Measurements from ENCODE around the gene FN3KRP.

The FN3KRP gene

GRCh38 chr17:82716203-82717010 is at the start of gene FN3KRP:
TSS of gene FN3KRP (plus strand) at chr17:82716706. CDS start at chr17:82716756, 50 bp downstream.
- no CpG with 5 or more reads among the region's 75 CpGs for WGBS (ENCODE audit: insufficient coverage, insufficient read length)
- H3K27ac ChIP-seq (ENCODE audit: low read length): no peak within 1 kb of the TSS

GRCh38 chr17:82666931-82667667 is 49.4 kb upstream of the FN3KRP start:
- no peak for DNase-seq (ENCODE audit: low read depth, low spot score)
- Histone ChIP-seq H3K9me3 (ENCODE audit: control insufficient read depth, insufficient read depth, low read length) (no peaks in the 10 kb centered on the region), H3K27me3 (ENCODE audit: control insufficient read depth, insufficient read depth, low read length) (no peaks in the 10 kb centered on the region), H3K27ac (ENCODE audit: low read length) (no peak overlapping the region), H3K4me1 (ENCODE audit: control insufficient read depth, insufficient read depth, low read length) (peaks cover 4% of the 10 kb centered on the region), H3K4me3 (ENCODE audit: low read length) (no peak overlapping the region), H3K36me3 (ENCODE audit: control insufficient read depth, insufficient read depth, low read length) (no peaks in the 10 kb centered on the region; the same call in 1 of the 2 replicates)
- no CpG with 5 or more reads among the region's 28 CpGs for WGBS (ENCODE audit: insufficient coverage, insufficient read length)

More at GRCh38 chr17:82716203-82717010, at the start of gene FN3KRP:
- DNase-seq (ENCODE audit: low read depth, low spot score): no peak
- H3K4me1 ChIP-seq (ENCODE audit: control insufficient read depth, insufficient read depth, low read length): no peaks in the 10 kb centered on the region
- 0 out of 2 replicates have a peak, but pooled peaks cover 3% of the 10 kb centered on the region for H3K36me3 ChIP-seq (ENCODE audit: control insufficient read depth, insufficient read depth, low read length)
- H3K4me3 ChIP-seq (ENCODE audit: low read length): peak within 1 kb of the TSS; percentile 75
- H3K27me3 ChIP-seq (ENCODE audit: control insufficient read depth, insufficient read depth, low read length): no peaks in the 10 kb centered on the region
- no peaks in the 10 kb centered on the region for H3K9me3 ChIP-seq (ENCODE audit: control insufficient read depth, insufficient read depth, low read length)

GRCh38 chr17:82667668-82668000 is 48.9 kb upstream of the FN3KRP start:
- Histone ChIP-seq H3K36me3 (ENCODE audit: control insufficient read depth, insufficient read depth, low read length) (no peaks in the 10 kb centered on the region; the same call in 1 of the 2 replicates), H3K9me3 (ENCODE audit: control insufficient read depth, insufficient read depth, low read length) (no peaks in the 10 kb centered on the region), H3K27ac (ENCODE audit: low read length) (no peak overlapping the region), H3K27me3 (ENCODE audit: control insufficient read depth, insufficient read depth, low read length) (no peaks in the 10 kb centered on the region), H3K4me1 (ENCODE audit: control insufficient read depth, insufficient read depth, low read length) (peaks cover 4% of the 10 kb centered on the region), H3K4me3 (ENCODE audit: low read length) (no peak overlapping the region)
- WGBS (ENCODE audit: insufficient coverage, insufficient read length): no CpG with 5 or more reads among the region's 15 CpGs
- no peak for DNase-seq (ENCODE audit: low read depth, low spot score)

- H3K4me3 ChIP-seq (ENCODE audit: low read length): no peak overlapping the region
- WGBS (ENCODE audit: insufficient coverage, insufficient read length): no CpG with 5 or more reads among the region's 16 CpGs
- H3K36me3 ChIP-seq (ENCODE audit: control insufficient read depth, insufficient read depth, low read length): no peaks in the 10 kb centered on the region; the same call in 1 of the 2 replicates
- DNase-seq (ENCODE audit: low read depth, low spot score): no peak
- no peaks in the 10 kb centered on the region for H3K9me3 ChIP-seq (ENCODE audit: control insufficient read depth, insufficient read depth, low read length)
- H3K27ac ChIP-seq (ENCODE audit: low read length): no peak overlapping the region
- peaks cover 4% of the 10 kb centered on the region for H3K4me1 ChIP-seq (ENCODE audit: control insufficient read depth, insufficient read depth, low read length)
- no peaks in the 10 kb centered on the region for H3K27me3 ChIP-seq (ENCODE audit: control insufficient read depth, insufficient read depth, low read length)
Measured at GRCh38 chr17:82668024-82668630, 48.4 kb upstream of the FN3KRP start.

- no peak overlapping the region for H3K4me3 ChIP-seq (ENCODE audit: low read length)
- no peak overlapping the region for H3K27ac ChIP-seq (ENCODE audit: low read length)
- H3K27me3 ChIP-seq (ENCODE audit: control insufficient read depth, insufficient read depth, low read length): no peaks in the 10 kb centered on the region
- H3K4me1 ChIP-seq (ENCODE audit: control insufficient read depth, insufficient read depth, low read length): peaks cover 4% of the 10 kb centered on the region
- DNase-seq (ENCODE audit: low read depth, low spot score): peak; percentile 58
- no CpG with 5 or more reads among the region's 20 CpGs for WGBS (ENCODE audit: insufficient coverage, insufficient read length)
- H3K9me3 ChIP-seq (ENCODE audit: control insufficient read depth, insufficient read depth, low read length): no peaks in the 10 kb centered on the region
- no peaks in the 10 kb centered on the region; the same call in 1 of the 2 replicates for H3K36me3 ChIP-seq (ENCODE audit: control insufficient read depth, insufficient read depth, low read length)
Measured at GRCh38 chr17:82668631-82669099, 47.8 kb upstream of the FN3KRP start.

- Histone ChIP-seq H3K4me1 (ENCODE audit: control insufficient read depth, insufficient read depth, low read length) (peaks cover 6% of the 10 kb centered on the region), H3K36me3 (ENCODE audit: control insufficient read depth, insufficient read depth, low read length) (no peaks in the 10 kb centered on the region; the same call in 1 of the 2 replicates), H3K27ac (ENCODE audit: low read length) (no peak overlapping the region), H3K27me3 (ENCODE audit: control insufficient read depth, insufficient read depth, low read length) (no peaks in the 10 kb centered on the region), H3K9me3 (ENCODE audit: control insufficient read depth, insufficient read depth, low read length) (no peaks in the 10 kb centered on the region), H3K4me3 (ENCODE audit: low read length) (no peak overlapping the region)
- no peak for DNase-seq (ENCODE audit: low read depth, low spot score)
- WGBS (ENCODE audit: insufficient coverage, insufficient read length): 100% methylated on average over 2 of the region's 19 CpGs
Measured at GRCh38 chr17:82670661-82671450, 45.6 kb upstream of the FN3KRP start.

- H3K36me3 ChIP-seq (ENCODE audit: control insufficient read depth, insufficient read depth, low read length): no peaks in the 10 kb centered on the region
- H3K9me3 ChIP-seq (ENCODE audit: control insufficient read depth, insufficient read depth, low read length): no peaks in the 10 kb centered on the region
- peaks cover 2% of the 10 kb centered on the region; the same call in 1 of the 2 replicates for H3K4me1 ChIP-seq (ENCODE audit: control insufficient read depth, insufficient read depth, low read length)
- no peaks in the 10 kb centered on the region for H3K27me3 ChIP-seq (ENCODE audit: control insufficient read depth, insufficient read depth, low read length)
- DNase-seq (ENCODE audit: low read depth, low spot score): no peak
- H3K27ac ChIP-seq (ENCODE audit: low read length): no peak overlapping the region
- H3K4me3 ChIP-seq (ENCODE audit: low read length): no peak overlapping the region
- no CpG with 5 or more reads among the region's 20 CpGs for WGBS (ENCODE audit: insufficient coverage, insufficient read length)
Measured at GRCh38 chr17:82674656-82675475, 41.6 kb upstream of the FN3KRP start.

GRCh38 chr17:82675476-82676245 is 40.8 kb upstream of the FN3KRP start:
- no peak for DNase-seq (ENCODE audit: low read depth, low spot score)
- H3K9me3 ChIP-seq (ENCODE audit: control insufficient read depth, insufficient read depth, low read length): no peaks in the 10 kb centered on the region
- peaks cover 2% of the 10 kb centered on the region; the same call in 1 of the 2 replicates for H3K4me1 ChIP-seq (ENCODE audit: control insufficient read depth, insufficient read depth, low read length)
- no peak overlapping the region for H3K4me3 ChIP-seq (ENCODE audit: low read length)
- no peaks in the 10 kb centered on the region for H3K36me3 ChIP-seq (ENCODE audit: control insufficient read depth, insufficient read depth, low read length)
- no CpG with 5 or more reads among the region's 18 CpGs for WGBS (ENCODE audit: insufficient coverage, insufficient read length)
- no peak overlapping the region for H3K27ac ChIP-seq (ENCODE audit: low read length)
- no peaks in the 10 kb centered on the region for H3K27me3 ChIP-seq (ENCODE audit: control insufficient read depth, insufficient read depth, low read length)
